Hematopoietic multipotent progenitor cell treated with erythropoietin and hydrocortisone succinate and interleukin-3 and kit ligand, for 6 days (in vitro differentiated cells): ENCODE results near the gene PCDHGA9.
"Not testable (repeated sequence)": the region's sequence is repeated elsewhere in the genome, so short reads cannot be mapped to it uniquely, and the experiment has no call there.

ENCODE experiments used
- DNase-seq: peaks from one replicate; pipeline ENCODE4 v3.0.0-alpha.2; 2015

The PCDHGA9 gene

DNA sequence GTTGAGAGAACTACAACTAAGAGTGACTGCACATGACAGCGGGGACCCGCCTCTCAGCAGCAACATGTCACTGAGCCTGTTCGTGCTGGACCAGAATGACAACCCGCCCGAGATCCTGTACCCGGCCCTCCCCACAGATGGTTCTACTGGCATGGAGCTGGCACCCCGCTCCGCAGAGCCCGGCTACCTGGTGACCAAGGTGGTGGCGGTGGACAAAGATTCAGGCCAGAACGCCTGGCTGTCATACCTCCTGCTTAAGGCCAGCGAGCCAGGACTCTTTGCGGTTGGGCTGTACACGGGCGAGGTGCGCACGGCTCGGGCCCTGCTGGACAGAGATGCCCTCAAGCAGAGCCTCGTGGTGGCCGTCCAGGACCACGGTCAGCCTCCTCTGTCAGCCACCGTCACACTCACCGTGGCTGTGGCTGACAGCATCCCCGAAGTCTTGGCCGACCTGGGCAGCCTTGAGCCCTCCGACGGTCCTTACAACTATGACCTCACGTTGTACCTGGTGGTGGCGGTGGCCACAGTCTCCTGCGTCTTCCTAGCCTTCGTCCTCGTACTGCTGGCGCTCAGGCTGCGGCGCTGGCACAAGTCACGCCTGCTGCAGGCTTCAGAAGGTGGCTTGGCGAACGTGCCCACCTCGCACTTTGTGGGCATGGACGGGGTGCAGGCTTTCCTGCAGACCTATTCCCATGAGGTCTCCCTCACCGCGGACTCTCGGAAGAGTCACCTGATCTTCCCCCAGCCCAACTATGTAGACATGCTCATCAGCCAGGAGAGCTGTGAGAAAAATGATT is 17.9 kb upstream of the PCDHGA9 start:
- no peak for DNase-seq

DNA sequence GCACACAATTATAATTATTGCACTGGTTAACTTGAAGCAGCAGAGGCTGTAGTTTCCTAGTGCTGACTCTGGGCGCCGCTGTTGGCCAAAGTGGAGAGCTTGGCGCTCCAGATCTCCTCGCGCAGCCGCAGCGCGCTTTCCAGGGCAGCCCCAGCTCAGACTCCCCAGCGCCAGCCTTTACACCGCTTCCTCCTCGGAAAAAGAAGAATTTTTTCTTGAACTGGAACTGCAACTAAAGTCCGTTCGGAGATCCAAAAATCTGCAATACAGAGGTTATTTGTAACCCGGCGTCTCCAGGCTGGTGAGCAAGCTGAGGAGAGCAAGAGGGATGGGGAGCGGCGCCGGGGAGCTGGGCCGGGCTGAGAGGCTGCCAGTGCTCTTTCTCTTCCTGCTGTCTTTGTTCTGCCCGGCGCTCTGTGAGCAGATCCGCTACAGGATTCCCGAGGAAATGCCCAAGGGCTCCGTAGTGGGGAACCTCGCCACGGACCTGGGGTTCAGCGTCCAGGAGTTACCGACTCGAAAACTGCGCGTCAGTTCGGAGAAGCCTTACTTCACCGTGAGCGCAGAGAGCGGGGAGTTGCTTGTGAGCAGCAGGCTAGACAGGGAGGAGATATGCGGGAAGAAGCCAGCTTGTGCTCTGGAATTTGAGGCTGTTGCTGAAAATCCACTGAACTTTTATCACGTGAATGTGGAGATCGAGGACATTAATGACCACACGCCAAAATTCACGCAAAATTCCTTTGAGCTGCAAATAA is 14.8 kb upstream of the PCDHGA9 start, which contains the start of gene PCDHGB4:
Gene PCDHGB4, plus strand, starts transcription at position 142 of the 755 bp plus-strand sequence. Its CDS starts 187 bp downstream, at position 329.
- DNase-seq, result peak; percentile 39

DNA sequence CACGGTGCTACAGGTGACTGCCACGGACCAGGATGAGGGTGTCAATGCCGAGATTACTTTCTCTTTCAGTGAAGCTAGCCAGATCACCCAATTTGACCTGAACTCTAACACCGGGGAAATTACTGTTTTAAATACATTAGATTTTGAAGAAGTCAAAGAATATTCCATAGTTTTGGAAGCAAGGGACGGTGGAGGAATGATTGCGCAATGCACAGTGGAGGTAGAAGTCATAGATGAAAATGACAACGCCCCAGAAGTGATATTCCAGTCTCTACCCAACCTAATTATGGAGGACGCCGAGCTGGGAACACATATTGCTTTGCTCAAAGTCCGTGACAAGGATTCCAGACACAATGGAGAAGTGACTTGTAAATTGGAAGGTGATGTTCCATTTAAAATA is 13.9 kb upstream of the PCDHGA9 start:
- no peak for DNase-seq

DNA sequence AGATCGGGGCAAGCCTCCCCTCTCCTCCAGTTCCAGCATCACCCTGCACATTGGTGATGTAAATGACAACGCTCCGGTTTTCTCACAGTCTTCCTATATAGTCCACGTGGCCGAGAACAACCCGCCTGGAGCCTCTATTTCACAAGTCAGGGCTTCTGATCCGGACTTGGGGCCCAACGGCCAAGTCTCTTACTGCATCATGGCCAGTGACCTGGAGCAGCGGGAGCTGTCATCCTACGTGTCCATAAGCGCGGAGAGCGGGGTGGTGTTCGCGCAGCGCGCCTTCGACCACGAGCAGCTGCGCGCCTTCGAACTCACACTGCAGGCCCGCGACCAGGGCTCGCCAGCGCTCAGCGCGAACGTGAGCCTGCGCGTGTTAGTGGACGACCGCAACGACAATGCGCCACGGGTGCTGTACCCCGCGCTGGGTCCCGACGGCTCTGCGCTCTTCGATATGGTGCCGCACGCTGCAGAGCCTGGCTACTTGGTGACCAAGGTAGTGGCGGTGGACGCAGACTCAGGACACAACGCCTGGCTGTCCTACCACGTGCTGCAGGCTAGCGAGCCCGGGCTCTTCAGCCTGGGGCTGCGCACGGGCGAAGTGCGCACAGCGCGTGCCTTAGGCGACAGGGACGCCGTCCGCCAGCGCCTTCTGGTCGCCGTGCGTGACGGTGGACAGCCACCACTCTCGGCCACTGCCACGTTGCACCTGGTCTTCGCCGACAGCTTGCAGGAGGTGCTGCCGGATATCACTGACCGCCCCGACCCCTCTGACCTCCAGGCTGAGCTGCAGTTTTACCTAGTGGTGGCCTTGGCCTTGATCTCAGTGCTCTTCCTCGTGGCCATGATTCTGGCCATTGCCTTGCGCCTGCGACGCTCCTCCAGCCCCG is 13.2 kb upstream of the PCDHGA9 start:
- no peak for DNase-seq

DNA sequence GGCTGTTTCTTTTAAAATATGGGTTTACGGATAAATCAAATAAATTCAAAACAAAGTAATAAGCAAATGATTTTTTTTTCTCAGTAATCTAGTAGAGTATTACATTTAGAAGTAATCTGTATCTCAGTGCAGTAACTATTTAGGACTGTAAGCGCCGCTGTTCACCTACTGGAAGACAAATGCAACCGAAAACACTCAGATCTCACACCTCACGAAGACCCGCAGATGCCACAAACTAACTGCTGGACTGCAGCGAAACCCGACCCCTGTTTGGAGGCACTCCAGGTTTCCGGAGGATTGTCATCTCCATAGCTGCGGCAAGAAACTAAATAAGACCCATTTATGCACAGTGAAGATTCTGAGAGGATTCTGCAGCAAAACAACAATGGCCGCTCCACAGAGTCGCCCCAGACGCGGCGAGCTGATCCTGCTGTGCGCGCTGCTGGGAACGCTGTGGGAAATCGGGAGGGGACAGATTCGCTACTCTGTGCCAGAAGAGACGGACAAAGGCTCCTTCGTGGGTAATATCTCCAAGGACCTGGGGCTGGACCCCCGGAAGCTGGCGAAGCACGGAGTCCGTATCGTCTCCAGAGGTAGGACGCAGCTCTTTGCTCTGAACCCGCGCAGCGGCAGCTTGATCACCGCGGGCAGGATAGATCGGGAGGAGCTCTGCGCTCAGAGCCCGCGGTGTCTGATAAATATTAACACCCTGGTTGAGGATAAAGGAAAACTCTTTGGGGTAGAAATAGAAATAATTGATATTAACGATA is 10.0 kb upstream of the PCDHGA9 start, which contains the start of gene PCDHGA8:
Gene PCDHGA8, plus strand, starts transcription at position 205 of the 770 bp plus-strand sequence. Its CDS starts 181 bp downstream, at position 386.
- no peak for DNase-seq

DNA sequence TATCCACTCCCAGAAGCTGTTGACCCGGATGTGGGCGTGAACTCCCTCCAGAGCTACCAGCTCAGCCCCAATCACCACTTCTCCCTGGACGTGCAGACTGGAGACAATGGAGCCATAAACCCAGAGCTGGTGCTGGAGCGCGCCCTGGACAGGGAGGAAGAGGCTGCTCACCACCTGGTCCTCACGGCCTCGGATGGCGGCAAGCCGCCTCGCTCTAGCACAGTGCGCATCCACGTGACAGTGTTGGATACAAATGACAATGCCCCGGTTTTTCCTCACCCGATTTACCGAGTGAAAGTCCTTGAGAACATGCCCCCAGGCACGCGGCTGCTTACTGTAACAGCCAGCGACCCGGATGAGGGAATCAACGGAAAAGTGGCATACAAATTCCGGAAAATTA is 9.3 kb upstream of the PCDHGA9 start:
- no peak for DNase-seq

DNA sequence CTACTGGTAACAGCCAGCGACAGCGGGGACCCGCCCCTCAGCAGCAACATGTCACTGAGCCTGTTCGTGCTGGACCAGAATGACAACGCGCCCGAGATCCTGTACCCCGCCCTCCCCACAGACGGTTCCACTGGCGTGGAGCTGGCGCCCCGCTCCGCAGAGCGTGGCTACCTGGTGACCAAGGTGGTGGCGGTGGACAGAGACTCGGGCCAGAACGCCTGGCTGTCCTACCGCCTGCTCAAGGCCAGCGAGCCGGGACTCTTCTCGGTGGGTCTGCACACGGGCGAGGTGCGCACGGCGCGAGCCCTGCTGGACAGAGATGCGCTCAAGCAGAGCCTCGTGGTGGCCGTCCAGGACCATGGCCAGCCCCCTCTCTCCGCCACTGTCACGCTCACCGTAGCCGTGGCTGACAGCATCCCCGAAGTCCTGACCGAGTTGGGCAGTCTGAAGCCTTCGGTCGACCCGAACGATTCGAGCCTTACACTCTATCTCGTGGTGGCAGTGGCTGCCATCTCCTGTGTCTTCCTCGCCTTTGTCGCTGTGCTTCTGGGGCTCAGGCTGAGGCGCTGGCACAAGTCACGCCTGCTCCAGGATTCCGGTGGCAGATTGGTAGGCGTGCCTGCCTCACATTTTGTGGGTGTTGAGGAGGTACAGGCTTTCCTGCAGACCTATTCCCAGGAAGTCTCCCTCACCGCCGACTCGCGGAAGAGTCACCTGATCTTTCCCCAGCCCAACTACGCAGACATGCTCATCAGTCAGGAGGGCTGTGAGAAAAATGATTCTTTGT is 8.0 kb upstream of the PCDHGA9 start:
- not testable (repeated sequence) for DNase-seq

DNA sequence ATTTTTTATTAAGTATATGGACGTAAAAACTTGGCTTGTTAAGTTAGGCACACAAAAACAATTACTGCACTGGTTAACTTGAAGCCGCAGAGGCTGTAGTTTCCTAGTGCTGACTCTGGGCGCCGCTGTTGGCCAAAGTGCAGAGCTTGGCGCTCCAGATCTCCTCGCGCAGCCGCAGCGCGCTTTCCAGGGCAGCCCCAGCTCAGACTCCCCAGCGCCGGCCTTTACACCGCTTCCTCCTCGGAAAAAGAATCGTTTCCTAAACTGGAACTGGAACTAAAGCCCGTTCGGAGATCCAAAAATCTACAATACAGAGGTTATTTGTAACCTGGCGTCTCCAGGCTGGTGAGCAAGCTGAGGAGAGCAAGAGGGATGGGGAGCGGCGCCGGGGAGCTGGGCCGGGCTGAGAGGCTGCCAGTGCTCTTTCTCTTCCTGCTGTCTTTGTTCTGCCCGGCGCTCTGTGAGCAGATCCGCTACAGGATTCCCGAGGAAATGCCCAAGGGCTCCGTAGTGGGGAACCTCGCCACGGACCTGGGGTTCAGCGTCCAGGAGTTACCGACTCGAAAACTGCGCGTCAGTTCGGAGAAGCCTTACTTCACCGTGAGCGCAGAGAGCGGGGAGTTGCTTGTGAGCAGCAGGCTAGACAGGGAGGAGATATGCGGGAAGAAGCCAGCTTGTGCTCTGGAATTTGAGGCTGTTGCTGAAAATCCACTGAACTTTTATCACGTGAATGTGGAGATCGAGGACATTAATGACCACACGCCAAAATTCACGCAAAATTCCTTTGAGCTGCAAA is 4.6 kb upstream of the PCDHGA9 start, which contains the start of gene PCDHGB5:
Gene PCDHGB5, plus strand, starts transcription at position 192 of the 796 bp plus-strand sequence. Its CDS starts 181 bp downstream, at position 373.
- peak; percentile 42 for DNase-seq

DNA sequence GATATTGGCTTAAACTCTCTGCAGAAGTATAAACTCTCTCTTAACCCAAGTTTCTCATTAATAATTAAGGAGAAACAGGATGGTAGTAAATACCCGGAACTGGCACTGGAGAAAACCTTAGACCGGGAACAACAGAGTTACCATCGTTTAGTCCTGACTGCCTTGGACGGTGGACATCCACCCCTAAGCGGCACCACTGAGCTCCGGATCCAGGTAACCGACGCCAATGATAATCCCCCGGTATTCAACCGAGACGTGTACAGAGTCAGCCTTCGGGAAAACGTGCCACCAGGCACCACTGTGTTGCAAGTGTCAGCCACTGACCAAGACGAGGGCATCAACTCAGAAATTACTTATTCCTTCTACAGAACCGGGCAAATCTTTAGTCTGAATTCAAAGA is 4.0 kb upstream of the PCDHGA9 start:
- DNase-seq, result no peak

DNA sequence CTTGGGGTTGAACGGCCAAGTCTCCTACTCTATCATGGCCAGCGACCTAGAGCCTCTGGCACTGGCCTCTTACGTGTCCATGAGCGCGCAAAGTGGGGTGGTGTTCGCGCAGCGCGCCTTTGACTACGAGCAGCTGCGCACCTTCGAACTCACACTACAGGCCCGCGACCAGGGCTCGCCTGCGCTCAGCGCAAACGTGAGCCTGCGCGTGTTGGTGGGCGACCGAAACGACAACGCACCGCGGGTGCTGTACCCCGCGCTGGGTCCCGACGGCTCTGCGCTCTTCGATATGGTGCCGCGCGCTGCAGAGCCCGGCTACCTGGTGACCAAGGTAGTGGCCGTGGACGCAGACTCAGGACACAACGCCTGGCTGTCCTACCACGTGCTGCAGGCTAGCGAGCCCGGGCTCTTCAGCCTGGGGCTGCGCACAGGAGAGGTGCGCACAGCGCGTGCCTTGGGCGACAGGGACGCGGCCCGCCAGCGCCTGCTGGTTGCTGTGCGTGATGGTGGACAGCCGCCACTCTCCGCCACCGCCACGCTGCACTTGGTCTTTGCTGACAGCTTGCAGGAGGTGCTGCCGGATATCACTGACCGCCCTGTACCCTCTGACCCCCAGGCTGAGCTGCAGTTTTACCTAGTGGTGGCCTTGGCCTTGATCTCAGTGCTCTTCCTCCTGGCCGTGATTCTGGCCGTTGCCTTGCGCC is 2.9 kb upstream of the PCDHGA9 start:
- DNase-seq, result no peak

DNA sequence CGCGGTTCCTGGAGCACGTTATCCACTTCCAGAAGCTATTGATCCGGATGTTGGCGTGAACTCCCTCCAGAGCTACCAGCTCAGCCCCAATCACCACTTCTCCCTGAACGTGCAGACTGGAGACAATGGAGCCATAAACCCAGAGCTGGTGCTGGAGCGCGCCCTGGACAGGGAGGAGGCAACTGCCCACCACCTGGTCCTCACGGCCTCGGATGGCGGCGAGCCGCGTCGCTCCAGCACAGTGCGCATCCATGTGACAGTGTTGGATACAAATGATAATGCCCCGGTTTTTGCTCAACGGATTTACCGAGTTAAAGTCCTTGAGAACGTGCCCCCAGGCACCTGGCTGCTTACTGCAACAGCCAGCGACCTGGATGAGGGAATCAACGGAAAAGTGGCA is 809 bp downstream of the PCDHGA9 start:
- DNase-seq, result no peak

DNA sequence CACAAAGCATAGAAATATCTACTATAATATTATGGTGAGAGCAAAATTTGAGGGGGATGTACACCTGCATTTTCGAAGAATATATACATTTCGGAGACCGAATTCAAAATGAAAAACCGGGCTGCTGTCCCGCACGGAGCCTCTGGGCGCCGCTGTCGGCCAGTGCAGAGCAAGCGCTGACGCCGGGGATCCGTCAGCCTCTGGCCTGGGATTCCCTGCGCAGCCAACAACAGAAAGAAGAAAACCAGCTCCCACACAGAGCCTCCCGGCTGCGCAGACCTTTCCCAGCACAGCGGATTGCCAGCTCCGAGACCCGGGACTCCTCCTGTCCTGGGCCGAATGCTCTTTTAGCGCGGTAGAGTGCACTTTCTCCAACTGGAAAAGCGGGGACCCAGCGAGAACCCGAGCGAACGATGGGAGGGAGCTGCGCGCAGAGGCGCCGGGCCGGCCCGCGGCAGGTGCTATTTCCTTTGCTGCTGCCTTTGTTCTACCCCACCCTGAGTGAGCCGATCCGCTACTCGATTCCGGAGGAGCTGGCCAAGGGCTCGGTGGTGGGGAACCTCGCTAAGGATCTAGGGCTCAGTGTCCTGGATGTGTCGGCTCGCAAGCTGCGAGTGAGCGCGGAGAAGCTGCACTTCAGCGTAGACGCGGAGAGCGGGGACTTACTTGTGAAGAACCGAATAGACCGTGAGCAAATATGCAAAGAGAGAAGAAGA is 5.4 kb downstream of the PCDHGA9 start, which contains the start of gene PCDHGB6:
Gene PCDHGB6, plus strand, starts transcription at position 232 of the 716 bp plus-strand sequence. Its CDS starts 182 bp downstream, at position 414.
- peak; percentile 44 for DNase-seq

DNA sequence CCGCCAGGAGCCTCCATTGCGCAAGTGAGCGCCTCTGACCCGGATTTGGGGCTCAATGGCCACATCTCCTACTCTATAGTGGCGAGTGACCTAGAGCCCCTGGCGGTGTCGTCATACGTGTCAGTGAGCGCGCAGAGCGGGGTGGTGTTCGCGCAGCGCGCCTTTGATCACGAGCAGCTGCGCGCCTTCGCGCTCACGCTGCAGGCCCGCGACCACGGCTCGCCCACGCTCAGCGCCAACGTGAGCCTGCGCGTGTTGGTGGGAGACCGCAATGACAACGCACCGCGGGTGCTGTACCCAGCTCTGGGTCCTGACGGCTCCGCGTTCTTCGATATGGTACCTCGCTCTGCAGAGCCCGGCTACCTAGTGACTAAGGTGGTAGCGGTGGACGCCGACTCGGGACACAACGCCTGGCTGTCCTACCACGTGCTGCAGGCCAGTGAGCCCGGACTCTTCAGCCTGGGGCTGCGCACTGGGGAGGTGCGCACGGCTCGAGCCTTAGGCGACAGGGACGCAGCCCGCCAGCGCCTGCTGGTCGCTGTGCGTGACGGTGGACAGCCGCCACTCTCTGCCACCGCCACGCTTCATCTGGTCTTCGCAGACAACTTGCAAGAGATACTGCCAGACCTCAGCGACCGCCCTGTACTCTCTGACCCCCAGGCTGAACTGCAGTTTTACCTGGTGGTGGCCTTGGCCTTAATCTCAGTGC is 7.2 kb downstream of the PCDHGA9 start:
- no peak for DNase-seq

DNA sequence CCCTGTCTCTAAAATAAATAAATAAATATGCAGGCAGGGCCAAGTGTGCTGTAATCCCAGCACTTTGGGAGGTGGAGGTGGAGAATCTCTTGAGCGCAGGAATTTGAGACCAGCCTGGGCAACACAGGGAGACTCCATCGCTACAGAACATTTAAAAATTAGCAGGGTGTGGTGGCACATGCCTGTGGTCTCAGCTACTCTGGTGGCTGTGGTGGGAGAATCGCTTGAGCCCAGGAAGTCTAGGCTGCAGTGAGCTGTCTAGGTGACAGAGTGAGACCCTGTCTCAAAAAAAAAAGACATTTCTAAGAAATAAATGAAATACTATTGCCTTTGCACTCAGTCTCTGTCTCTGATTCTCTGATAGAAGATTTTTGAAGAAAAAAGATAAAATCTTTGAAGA is 9.0 kb downstream of the PCDHGA9 start:
- DNase-seq, result no peak

DNA sequence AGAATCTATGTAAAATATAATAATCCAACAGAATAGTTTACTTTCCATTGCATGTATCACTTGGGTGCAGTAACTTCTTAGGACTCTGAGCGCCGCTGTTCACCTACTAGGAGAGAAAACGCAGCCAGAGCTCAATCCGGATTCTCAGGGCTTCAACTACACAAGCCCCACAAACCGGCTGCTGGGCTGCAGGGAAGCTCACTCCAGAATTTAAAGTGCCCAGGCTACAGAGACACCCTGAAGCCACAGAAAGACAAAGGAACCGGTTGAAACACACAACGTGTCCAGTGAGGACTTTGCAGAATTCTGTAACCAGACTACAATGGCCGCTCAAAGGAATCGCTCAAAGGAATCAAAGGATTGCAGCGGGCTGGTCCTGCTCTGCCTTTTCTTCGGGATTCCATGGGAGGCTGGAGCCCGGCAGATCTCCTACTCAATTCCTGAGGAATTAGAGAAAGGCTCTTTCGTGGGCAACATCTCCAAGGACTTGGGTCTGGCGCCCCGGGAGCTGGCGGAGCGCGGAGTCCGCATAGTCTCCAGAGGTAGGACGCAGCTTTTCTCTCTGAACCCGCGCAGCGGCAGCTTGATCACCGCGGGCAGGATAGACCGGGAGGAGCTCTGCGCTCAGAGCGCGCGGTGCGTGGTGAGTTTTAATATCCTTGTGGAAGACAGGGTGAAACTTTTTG is 10.4 kb downstream of the PCDHGA9 start, which contains the start of gene PCDHGA10:
Gene PCDHGA10, plus strand, starts transcription at position 134 of the 686 bp plus-strand sequence. Its CDS starts 189 bp downstream, at position 323.
- DNase-seq, result peak; percentile 86

DNA sequence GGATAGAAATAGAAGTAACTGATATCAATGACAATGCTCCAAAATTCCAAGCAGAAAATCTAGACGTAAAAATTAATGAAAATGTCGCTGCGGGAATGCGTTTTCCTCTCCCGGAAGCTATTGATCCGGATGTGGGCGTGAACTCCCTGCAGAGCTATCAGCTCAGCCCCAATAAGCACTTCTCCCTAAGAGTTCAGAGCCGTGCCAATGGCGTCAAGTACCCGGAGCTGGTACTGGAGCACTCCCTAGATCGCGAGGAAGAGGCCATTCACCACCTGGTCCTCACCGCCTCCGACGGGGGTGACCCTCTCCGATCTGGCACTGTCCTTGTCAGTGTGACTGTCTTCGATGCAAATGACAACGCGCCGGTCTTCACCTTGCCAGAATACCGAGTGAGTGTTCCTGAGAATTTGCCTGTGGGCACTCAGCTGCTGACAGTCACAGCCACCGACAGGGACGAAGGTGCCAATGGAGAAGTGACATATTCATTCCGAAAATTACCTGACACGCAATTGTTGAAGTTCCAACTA is 11.0 kb downstream of the PCDHGA9 start:
- no peak for DNase-seq
